MCF 10A (cell line): ENCODE results near the gene RAB30. TPM values are rescaled to one million over a fixed set of nuclear protein-coding genes. Genes with fewer than 3 reads are reported as not detected.
"Not testable (repeated sequence)": the region's sequence is repeated elsewhere in the genome, so short reads cannot be mapped to it uniquely, and the experiment has no call there.

ENCODE experiments used
- BruUV-seq: library from RNA; stranded (reverse); fragments of 400-500 nt; replicated peaks from 2 replicates; lab custom pipeline; 2021; lab: Mats Ljungman, UMichigan
- CTCF ChIA-PET: fragments of 300-600 bp; sonication (Branson Sonifier 250); formaldehyde crosslinking; extraction: SDS; loops from one replicate; lab custom pipeline; 2021; ENCODE audit warnings: antibody characterized with exemption, inconsistent platforms; lab: Yijun Ruan, JAX
- POLR2A ChIA-PET: fragments of 300-600, 350-650 bp; sonication (Branson Sonifier 250); formaldehyde crosslinking; extraction: SDS; loops from one replicate; lab custom pipeline; 2020; ENCODE audit warnings: antibody characterized with exemption, inconsistent platforms; lab: Yijun Ruan, JAX
- DNase-seq: peaks from one replicate; pipeline ENCODE4 v3.0.0-alpha.2; 2018; ENCODE audit not compliant: unreplicated experiment
- H3K27ac Mint-ChIP-seq: one replicate; pipeline ENCODE4 v1.8.0; 2022; ENCODE audit warnings: mild to moderate bottlenecking, low read depth, mixed read lengths; ENCODE audit not compliant: unreplicated experiment
- H3K27me3 Mint-ChIP-seq: one replicate; pipeline ENCODE4 v1.8.0; 2022; ENCODE audit warnings: mixed read lengths; ENCODE audit not compliant: insufficient read depth, unreplicated experiment
- H3K36me3 Mint-ChIP-seq: one replicate; pipeline ENCODE4 v1.8.0; 2022; ENCODE audit warnings: mild to moderate bottlenecking, moderate library complexity, mixed read lengths; ENCODE audit not compliant: insufficient read depth, unreplicated experiment
- H3K4me1 Mint-ChIP-seq: one replicate; pipeline ENCODE4 v1.8.0; 2022; ENCODE audit warnings: mixed read lengths; ENCODE audit not compliant: insufficient read depth, unreplicated experiment
- H3K4me3 Mint-ChIP-seq: one replicate; pipeline ENCODE4 v1.8.0; 2022; ENCODE audit warnings: mild to moderate bottlenecking, moderate library complexity, mixed read lengths; ENCODE audit not compliant: unreplicated experiment
- H3K9me3 Mint-ChIP-seq: one replicate; pipeline ENCODE4 v1.8.0; 2022; ENCODE audit warnings: mixed read lengths; ENCODE audit not compliant: unreplicated experiment
- CTCF ChIP-seq: fragments of 200-600 bp; IDR thresholded peaks from one replicate; pipeline ENCODE4 v1.8.0; 2022; ENCODE audit warnings: antibody characterized with exemption, mild to moderate bottlenecking; ENCODE audit not compliant: unreplicated experiment
- intact Hi-C: fragments of 100-400 bp; cut with micrococcal nuclease; formaldehyde crosslinking; loops from 2 replicates; pipeline ENCODE4 v1.14.1; 2022
- total RNA-seq: library from RNA; stranded (reverse); gene quantifications from 2 replicates; pipeline ENCODE4 v1.2.3, GENCODE V29; 2022

Gene RAB30
- total RNA-seq, 1 experiment from 2014 or later = 12.5 TPM

DNA sequence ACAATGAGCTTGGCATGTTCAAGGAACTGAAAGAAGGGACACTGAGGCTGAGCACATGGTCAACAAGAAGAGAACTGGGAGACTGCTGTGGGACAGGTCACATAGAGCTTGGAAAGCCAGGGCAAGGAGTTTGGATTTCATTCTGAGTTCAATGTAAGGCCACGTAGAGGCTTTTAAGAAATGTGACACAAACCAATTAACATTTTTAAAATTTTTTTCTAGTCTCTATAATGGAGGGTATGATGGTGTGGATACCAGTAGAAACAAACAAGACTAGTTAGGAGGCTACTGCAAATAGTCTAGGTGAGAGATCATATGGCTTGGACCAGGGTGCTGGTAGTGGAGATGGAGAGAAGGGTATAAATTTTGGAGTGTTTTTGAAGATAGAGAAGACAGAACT is 56.7 kb downstream of the RAB30 start:
- no TSS peak for BruUV-seq

GRCh38 chr11:83012168-83013067 is 59.3 kb downstream of the RAB30 start:
- Mint-ChIP-seq H3K27ac (no peak overlapping the region), H3K27me3 (no peaks in the 10 kb centered on the region), H3K36me3 (no peaks in the 10 kb centered on the region), H3K9me3 (peaks cover 7% of the 10 kb centered on the region), H3K4me1 (peaks cover 6% of the 10 kb centered on the region), H3K4me3 (no peak overlapping the region)
- ChIA-PET CTCF (interaction anchor here (0.7 kb wide), 1 partner anchor 8 kb away, joined by 3 read pairs; no protein-coding TSS in a partner anchor), POLR2A (interaction anchor here (0.8 kb wide), 1 partner anchor 12 kb away, joined by 3 read pairs; no protein-coding TSS in a partner anchor)
- no peak for TF ChIP-seq CTCF
- intact Hi-C loops = no loop called here
- no peak for DNase-seq
- no TSS peak for BruUV-seq

More for the DNA sequence above, 56.7 kb downstream of the RAB30 start:
- H3K36me3 Mint-ChIP-seq = peaks cover 4% of the 10 kb centered on the region
- no peak overlapping the region for H3K27ac Mint-ChIP-seq
- peaks cover 9% of the 10 kb centered on the region for H3K4me1 Mint-ChIP-seq
- POLR2A ChIA-PET = interaction anchor here (0.8 kb wide), 1 partner anchor 78 kb away, joined by 3 read pairs; no protein-coding TSS in a partner anchor
- intact Hi-C loops = no loop called here
- H3K9me3 Mint-ChIP-seq = peaks cover 7% of the 10 kb centered on the region
- CTCF ChIA-PET = no interaction called here
- TF ChIP-seq CTCF = no peak
- DNase-seq = no peak
- H3K27me3 Mint-ChIP-seq = no peaks in the 10 kb centered on the region
- no peak overlapping the region for H3K4me3 Mint-ChIP-seq

DNA sequence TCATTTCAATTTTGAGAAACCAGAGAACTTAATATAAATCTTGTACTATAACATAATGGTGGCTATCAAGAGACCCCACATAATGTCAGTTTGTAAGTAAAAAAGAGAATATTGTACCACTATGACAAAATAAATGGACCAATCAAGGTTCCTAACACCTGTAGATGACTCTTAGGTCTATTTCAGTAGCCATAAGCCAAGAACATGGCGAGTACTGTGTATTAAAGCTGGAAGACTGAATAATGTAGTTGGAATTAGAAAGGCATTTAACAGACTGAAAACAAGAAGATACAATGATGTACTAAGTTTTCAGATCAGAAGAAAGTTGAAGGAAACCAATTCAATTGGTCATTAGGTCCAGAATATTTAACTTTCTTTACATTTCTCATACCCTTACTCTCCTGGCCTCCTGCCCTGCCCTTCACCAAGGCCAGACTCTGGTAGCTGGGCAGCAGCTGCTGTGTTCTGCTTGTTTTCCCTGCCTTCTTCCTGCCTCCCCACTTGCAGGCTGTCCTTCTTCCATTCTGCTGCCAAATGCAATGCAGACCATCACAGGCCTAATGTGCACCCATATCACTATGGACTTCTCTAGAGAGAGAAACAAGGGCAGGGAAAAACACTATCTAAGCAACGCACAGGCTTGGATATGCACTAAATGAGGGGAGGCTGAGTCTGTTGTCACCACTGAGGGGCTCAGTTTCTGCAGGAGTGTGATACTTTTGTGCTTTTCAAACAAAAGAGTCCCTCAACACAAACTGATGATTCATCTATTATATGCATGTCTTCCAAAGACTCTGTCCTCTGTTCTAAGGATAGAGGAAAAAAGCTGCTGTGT is 60.1 kb downstream of the RAB30 start:
- peaks cover 12% of the 10 kb centered on the region for H3K4me1 Mint-ChIP-seq
- ChIA-PET CTCF (interaction anchor here (0.7 kb wide), 1 partner anchor 8 kb away, joined by 3 read pairs; no protein-coding TSS in a partner anchor), POLR2A (interaction anchor here (0.8 kb wide), 1 partner anchor 13 kb away, joined by 3 read pairs; no protein-coding TSS in a partner anchor)
- no peak overlapping the region for H3K4me3 Mint-ChIP-seq
- no peak for DNase-seq
- no peak overlapping the region for H3K27ac Mint-ChIP-seq
- no TSS peak for BruUV-seq
- H3K27me3 Mint-ChIP-seq = no peaks in the 10 kb centered on the region
- peaks cover 7% of the 10 kb centered on the region for H3K9me3 Mint-ChIP-seq
- H3K36me3 Mint-ChIP-seq = no peaks in the 10 kb centered on the region
- TF ChIP-seq CTCF = no peak
- intact Hi-C loops = no loop called here

- no peak overlapping the region for H3K4me3 Mint-ChIP-seq
- no peaks in the 10 kb centered on the region for H3K36me3 Mint-ChIP-seq
- peaks cover 14% of the 10 kb centered on the region for H3K4me1 Mint-ChIP-seq
- no peak for DNase-seq
- TF ChIP-seq CTCF = no peak
- no peak overlapping the region for H3K27ac Mint-ChIP-seq
- H3K27me3 Mint-ChIP-seq = no peaks in the 10 kb centered on the region
- no TSS peak for BruUV-seq
- intact Hi-C loops = no loop called here
- POLR2A ChIA-PET = no interaction called here
- CTCF ChIA-PET = interaction anchor here (0.6 to 0.8 kb wide), 2 partner anchors 18 to 21 kb away, joined by 3 read pairs; no protein-coding TSS in a partner anchor
- peaks cover 3% of the 10 kb centered on the region for H3K9me3 Mint-ChIP-seq
Measured at GRCh38 chr11:83009999-83010398, 61.7 kb downstream of the RAB30 start.

- H3K27me3 Mint-ChIP-seq, POLR2A ChIA-PET, H3K36me3 Mint-ChIP-seq, BruUV-seq, DNase-seq, intact Hi-C loops, H3K4me3 Mint-ChIP-seq, H3K27ac Mint-ChIP-seq, H3K9me3 Mint-ChIP-seq: not testable (repeated sequence)
- peaks cover 14% of the 10 kb centered on the region for H3K4me1 Mint-ChIP-seq
- CTCF ChIA-PET = interaction anchor here (1.5 kb wide), 1 partner anchor 68 kb away, joined by 3 read pairs; no protein-coding TSS in a partner anchor
Measured at GRCh38 chr11:83009136-83009535, 62.6 kb downstream of the RAB30 start.
